GM12872 (cell line): ENCODE measurements around the gene C1orf105.
A peak's percentile ranks its signal among the peaks of the same experiment; 100 is the strongest.

Source experiments
- CTCF ChIP-seq: IDR thresholded peaks from 3 replicates; pipeline ENCODE4 v1.5.1; 2011; ENCODE audit warnings: low read depth, mild to moderate bottlenecking, low read length, moderate library complexity; ENCODE audit not compliant: insufficient read depth

The C1orf105 gene

GRCh38 chr1:172397633-172398032, 22.9 kb upstream of the C1orf105 start:
- TF ChIP-seq CTCF = no peak

GRCh38 chr1:172398193-172398592, 22.3 kb upstream of the C1orf105 start:
- TF ChIP-seq CTCF = no peak

- TF ChIP-seq CTCF = peak; percentile 53
Measured at GRCh38 chr1:172398970-172399755, 21.3 kb upstream of the C1orf105 start.

- no peak for TF ChIP-seq CTCF
Measured at GRCh38 chr1:172399756-172400721, 20.4 kb upstream of the C1orf105 start.

- TF ChIP-seq CTCF = no peak
Measured at GRCh38 chr1:172400722-172401105, 19.8 kb upstream of the C1orf105 start.

- TF ChIP-seq CTCF = no peak
Measured at GRCh38 chr1:172401477-172401876, 19.0 kb upstream of the C1orf105 start.

GRCh38 chr1:172401892-172402291, 18.6 kb upstream of the C1orf105 start:
- peak; percentile 33; the same call in 2 of the 3 replicates for TF ChIP-seq CTCF
